ENCODE results near the gene MKRN3. TPM values are rescaled to one million over a fixed set of nuclear protein-coding genes. Genes with fewer than 3 reads are reported as not detected.

The MKRN3 gene
- under 0.01 and 0.22 TPM in 2 replicates for total RNA-seq (2012; rRNA removed)

DNA sequence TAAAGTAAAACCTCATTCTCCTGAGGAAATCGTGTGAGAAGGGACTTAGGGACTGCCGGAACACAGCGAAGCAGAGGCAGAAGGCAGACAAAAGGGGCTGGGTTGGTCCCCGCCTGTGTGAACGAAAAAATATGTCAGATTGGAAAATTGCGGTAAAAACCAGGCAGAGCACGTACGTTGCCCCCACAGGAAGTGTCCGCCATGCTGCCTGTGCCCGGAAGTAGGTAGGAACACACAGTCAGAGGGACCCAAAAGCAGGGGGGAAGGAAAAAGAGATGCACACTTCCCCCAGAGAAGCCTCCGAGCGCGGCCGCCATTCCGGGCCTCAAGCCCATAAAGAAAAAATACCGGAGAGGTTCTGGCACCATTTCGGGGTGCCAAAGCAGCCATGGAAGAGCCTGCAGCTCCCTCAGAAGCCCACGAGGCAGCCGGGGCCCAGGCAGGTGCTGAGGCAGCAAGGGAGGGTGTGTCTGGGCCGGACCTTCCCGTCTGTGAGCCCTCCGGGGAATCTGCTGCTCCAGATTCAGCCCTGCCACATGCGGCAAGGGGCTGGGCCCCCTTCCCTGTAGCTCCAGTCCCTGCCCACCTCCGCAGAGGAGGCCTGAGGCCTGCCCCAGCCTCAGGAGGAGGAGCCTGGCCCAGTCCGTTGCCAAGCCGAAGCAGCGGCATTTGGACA, at the start of gene MKRN3:
TSS of gene MKRN3 (plus strand) at position 280 of the 676 bp plus-strand sequence. CDS start at position 389, 109 bp downstream.
- no peak within 1 kb of the TSS for H3K9ac ChIP-seq (ENCODE audit: low read depth, low read length)

DNA sequence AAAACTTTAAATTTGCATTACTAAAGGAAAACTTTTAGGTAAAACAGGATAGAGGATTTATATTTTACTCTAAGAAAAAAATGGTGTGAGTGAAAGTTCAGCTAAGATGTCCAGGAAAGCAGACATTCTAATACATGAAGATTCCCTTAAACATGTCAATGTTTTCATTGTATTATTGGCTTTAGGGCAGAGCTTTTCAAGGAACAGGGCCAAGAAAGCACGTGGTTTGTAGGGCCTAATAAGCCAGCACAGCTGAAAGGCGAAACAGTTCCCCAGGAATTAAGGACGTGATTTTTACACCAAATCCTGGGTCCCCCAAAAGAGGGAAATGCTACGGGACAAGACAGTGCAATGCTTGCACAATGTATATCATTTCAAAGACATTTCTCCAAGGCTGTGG, 48.6 kb upstream of the MKRN3 start:
- H3K36me3 ChIP-seq (ENCODE audit: insufficient read depth, low read length): no peaks in the 10 kb centered on the region
- H3K4me3 ChIP-seq (ENCODE audit: low read length): no peak overlapping the region
- no peaks in the 10 kb centered on the region for H3K4me1 ChIP-seq (ENCODE audit: control insufficient read depth, insufficient read depth, low read length)
- H3K9me3 ChIP-seq (replicated peaks; ENCODE audit: low read length): peaks cover 12% of the 10 kb centered on the region
- H3K4me2 ChIP-seq (ENCODE audit: low read length): no peak overlapping the region
- H3K27me3 ChIP-seq (ENCODE audit: control insufficient read depth, insufficient read depth, low read length): no peaks in the 10 kb centered on the region
- no peak overlapping the region for H3K9ac ChIP-seq (ENCODE audit: low read depth, low read length)

More for the DNA sequence above, at the start of gene MKRN3:
- no peaks in the 10 kb centered on the region for H3K36me3 ChIP-seq (ENCODE audit: insufficient read depth, low read length)
- H3K4me1 ChIP-seq (ENCODE audit: control insufficient read depth, insufficient read depth, low read length): no peaks in the 10 kb centered on the region
- H3K27me3 ChIP-seq (ENCODE audit: control insufficient read depth, insufficient read depth, low read length): no peaks in the 10 kb centered on the region
- H3K4me3 ChIP-seq (ENCODE audit: low read length): no peak within 1 kb of the TSS
- peaks cover 12% of the 10 kb centered on the region for H3K9me3 ChIP-seq (replicated peaks; ENCODE audit: low read length)
- no peak within 1 kb of the TSS for H3K4me2 ChIP-seq (ENCODE audit: low read length)

DNA sequence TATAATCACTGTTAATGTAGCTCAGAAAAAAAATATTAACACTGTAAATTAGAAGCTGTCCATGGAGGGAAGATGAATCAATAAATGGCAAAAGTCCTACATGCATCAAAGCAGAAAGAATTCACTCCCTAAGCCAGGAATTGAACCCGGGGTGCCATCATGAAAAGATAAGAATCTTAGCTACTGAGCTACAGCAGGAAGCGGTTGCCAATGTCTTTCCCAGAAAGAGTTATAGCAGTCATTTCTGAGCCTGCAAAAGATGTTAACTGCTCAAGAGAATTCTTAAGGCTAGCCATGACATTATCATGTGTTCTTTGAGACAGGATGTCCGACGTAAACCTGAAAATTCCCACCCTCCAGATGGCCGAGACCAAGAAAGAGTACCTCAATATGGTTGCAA, 47.4 kb upstream of the MKRN3 start:
- no peaks in the 10 kb centered on the region for H3K27me3 ChIP-seq (ENCODE audit: control insufficient read depth, insufficient read depth, low read length)
- no peak overlapping the region for H3K4me3 ChIP-seq (ENCODE audit: low read length)
- H3K9me3 ChIP-seq (replicated peaks; ENCODE audit: low read length): peaks cover 12% of the 10 kb centered on the region
- H3K4me2 ChIP-seq (ENCODE audit: low read length): no peak overlapping the region
- H3K36me3 ChIP-seq (ENCODE audit: insufficient read depth, low read length): no peaks in the 10 kb centered on the region
- no peak overlapping the region for H3K9ac ChIP-seq (ENCODE audit: low read depth, low read length)
- H3K4me1 ChIP-seq (ENCODE audit: control insufficient read depth, insufficient read depth, low read length): no peaks in the 10 kb centered on the region

DNA sequence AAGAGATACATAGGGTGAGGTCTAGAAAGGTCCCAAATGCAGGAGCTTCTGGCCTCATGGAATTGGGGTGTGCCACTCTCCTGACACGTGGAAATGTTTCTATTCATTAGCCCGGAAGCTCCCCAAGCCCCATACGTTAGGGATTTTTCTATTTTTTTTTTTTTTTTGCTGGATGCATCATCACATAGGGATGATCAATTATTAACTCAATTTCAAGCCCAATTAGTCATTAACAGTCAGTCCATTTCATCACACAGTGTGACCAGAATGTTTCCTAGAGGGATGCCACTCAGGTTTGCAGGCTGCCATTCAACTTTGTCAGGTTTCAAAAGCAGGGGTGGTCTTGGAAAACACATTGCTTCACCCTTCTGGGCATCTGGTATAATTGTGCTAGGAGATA, 40.7 kb upstream of the MKRN3 start:
- H3K9ac ChIP-seq (ENCODE audit: low read depth, low read length): no peak overlapping the region
- no peaks in the 10 kb centered on the region for H3K27me3 ChIP-seq (ENCODE audit: control insufficient read depth, insufficient read depth, low read length)
- no peak overlapping the region for H3K4me3 ChIP-seq (ENCODE audit: low read length)
- no peaks in the 10 kb centered on the region for H3K36me3 ChIP-seq (ENCODE audit: insufficient read depth, low read length)
- no peaks in the 10 kb centered on the region for H3K9me3 ChIP-seq (replicated peaks; ENCODE audit: low read length)
- no peaks in the 10 kb centered on the region for H3K4me1 ChIP-seq (ENCODE audit: control insufficient read depth, insufficient read depth, low read length)
- no peak overlapping the region for H3K4me2 ChIP-seq (ENCODE audit: low read length)

DNA sequence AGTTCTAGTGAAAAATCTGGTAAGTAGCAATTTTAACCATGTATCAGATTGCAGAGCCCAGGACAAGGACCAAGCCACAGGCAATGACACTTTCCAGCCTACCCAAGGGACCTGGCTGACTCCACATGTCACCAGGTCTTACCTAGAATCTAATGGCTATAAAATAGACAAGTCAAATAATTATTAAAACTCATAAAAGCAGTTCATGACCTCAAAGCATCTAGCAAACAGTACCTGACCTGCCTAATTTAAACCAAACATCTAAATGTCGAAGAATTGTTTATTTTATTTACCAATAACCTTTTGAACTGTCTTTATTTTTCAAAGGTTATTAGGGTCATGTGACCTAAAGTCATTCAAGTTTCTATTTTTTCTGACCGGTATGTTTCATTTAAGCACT, 35.6 kb upstream of the MKRN3 start:
- no peak overlapping the region for H3K4me2 ChIP-seq (ENCODE audit: low read length)
- no peaks in the 10 kb centered on the region for H3K4me1 ChIP-seq (ENCODE audit: control insufficient read depth, insufficient read depth, low read length)
- no peaks in the 10 kb centered on the region for H3K9me3 ChIP-seq (replicated peaks; ENCODE audit: low read length)
- no peaks in the 10 kb centered on the region for H3K27me3 ChIP-seq (ENCODE audit: control insufficient read depth, insufficient read depth, low read length)
- H3K4me3 ChIP-seq (ENCODE audit: low read length): no peak overlapping the region
- H3K36me3 ChIP-seq (ENCODE audit: insufficient read depth, low read length): no peaks in the 10 kb centered on the region
- no peak overlapping the region for H3K9ac ChIP-seq (ENCODE audit: low read depth, low read length)

DNA sequence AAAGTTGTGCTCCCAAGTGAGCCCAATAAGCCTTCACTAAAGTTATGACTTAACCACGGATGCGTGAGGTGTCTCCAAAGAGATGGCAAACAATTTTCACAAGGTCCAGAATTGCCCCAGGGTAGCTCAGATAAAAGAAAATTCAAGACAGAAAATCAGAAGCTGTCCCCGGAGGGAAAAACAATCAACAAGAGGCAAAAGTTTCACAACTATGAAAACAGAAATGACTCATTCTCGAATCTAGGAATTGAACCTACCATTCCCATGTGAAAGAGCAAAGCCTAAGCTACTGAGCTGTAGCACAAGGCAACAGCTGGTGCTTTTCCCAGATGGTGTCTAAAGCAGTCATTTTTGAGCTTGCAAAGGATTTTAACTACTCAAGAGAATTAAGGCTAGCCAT, 33.5 kb upstream of the MKRN3 start:
- no peaks in the 10 kb centered on the region for H3K4me1 ChIP-seq (ENCODE audit: control insufficient read depth, insufficient read depth, low read length)
- H3K4me3 ChIP-seq (ENCODE audit: low read length): no peak overlapping the region
- H3K36me3 ChIP-seq (ENCODE audit: insufficient read depth, low read length): no peaks in the 10 kb centered on the region
- no peak overlapping the region for H3K9ac ChIP-seq (ENCODE audit: low read depth, low read length)
- no peaks in the 10 kb centered on the region for H3K9me3 ChIP-seq (replicated peaks; ENCODE audit: low read length)
- H3K4me2 ChIP-seq (ENCODE audit: low read length): no peak overlapping the region
- H3K27me3 ChIP-seq (ENCODE audit: control insufficient read depth, insufficient read depth, low read length): no peaks in the 10 kb centered on the region

DNA sequence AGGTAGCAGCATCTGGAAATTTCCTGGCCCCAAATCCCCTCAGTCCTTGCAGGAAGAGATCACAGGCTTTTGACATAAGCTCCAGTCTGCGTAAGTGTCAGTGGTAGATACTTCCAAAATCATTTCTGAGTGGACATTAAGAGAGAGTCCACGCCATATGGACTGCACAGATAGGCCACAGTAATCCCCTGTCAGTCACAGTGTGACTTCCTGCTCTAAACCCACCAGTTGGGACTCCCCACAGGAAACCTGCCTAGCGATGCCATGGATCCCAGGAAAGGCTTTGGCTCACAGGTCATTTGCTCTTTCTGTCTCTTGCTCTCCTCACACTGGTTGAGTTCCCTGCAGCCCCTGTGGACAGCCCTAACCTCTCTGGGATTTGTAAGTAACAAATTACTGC, 28.8 kb upstream of the MKRN3 start:
- H3K27me3 ChIP-seq (ENCODE audit: control insufficient read depth, insufficient read depth, low read length): no peaks in the 10 kb centered on the region
- no peak overlapping the region for H3K4me2 ChIP-seq (ENCODE audit: low read length)
- no peak overlapping the region for H3K9ac ChIP-seq (ENCODE audit: low read depth, low read length)
- no peaks in the 10 kb centered on the region for H3K4me1 ChIP-seq (ENCODE audit: control insufficient read depth, insufficient read depth, low read length)
- H3K9me3 ChIP-seq (replicated peaks; ENCODE audit: low read length): peaks cover 7% of the 10 kb centered on the region
- H3K36me3 ChIP-seq (ENCODE audit: insufficient read depth, low read length): no peaks in the 10 kb centered on the region
- no peak overlapping the region for H3K4me3 ChIP-seq (ENCODE audit: low read length)

DNA sequence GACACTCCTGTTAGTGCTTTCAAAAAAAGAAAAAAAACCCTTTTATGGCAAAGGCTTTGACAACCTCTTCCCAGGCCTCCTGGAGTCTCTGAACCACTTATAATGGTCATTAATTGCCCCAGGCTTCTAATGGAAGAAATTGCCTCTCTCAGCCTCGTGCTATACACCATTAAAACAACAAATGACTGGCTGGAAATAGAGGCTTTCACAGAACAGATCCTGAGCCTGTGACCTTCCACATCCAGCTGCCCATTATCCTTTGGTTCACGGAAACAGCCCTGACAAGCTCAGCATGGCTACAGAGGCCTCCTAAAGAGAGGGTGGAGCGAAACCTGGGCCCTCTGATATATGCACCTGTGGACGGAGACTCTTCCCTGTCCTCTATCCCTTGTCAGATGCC, 26.8 kb upstream of the MKRN3 start:
- H3K4me3 ChIP-seq (ENCODE audit: low read length): no peak overlapping the region
- H3K4me1 ChIP-seq (ENCODE audit: control insufficient read depth, insufficient read depth, low read length): no peaks in the 10 kb centered on the region
- H3K36me3 ChIP-seq (ENCODE audit: insufficient read depth, low read length): no peaks in the 10 kb centered on the region
- H3K27me3 ChIP-seq (ENCODE audit: control insufficient read depth, insufficient read depth, low read length): no peaks in the 10 kb centered on the region
- H3K9ac ChIP-seq (ENCODE audit: low read depth, low read length): no peak overlapping the region
- H3K4me2 ChIP-seq (ENCODE audit: low read length): no peak overlapping the region
- peaks cover 7% of the 10 kb centered on the region for H3K9me3 ChIP-seq (replicated peaks; ENCODE audit: low read length)

DNA sequence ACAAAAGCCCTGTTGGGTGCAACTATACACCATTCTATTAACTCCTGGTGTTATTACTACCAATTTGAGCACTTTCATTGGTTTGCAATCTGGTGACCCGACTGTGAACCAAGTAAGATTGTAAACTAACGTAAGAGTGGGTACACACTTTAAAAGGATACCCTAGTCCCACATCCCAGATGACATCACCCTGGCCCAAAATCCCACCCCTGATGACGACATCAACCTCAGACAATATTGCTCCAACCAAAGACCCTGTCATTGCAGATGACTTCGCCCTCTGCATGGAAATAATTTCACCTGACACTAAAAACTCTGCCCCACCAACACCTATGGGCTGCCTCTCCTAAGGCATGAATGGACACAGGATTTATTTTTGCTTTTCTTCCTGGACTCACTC, 25.6 kb upstream of the MKRN3 start:
- no peaks in the 10 kb centered on the region for H3K4me1 ChIP-seq (ENCODE audit: control insufficient read depth, insufficient read depth, low read length)
- H3K4me3 ChIP-seq (ENCODE audit: low read length): no peak overlapping the region
- no peak overlapping the region for H3K4me2 ChIP-seq (ENCODE audit: low read length)
- no peak overlapping the region for H3K9ac ChIP-seq (ENCODE audit: low read depth, low read length)
- peaks cover 7% of the 10 kb centered on the region for H3K9me3 ChIP-seq (replicated peaks; ENCODE audit: low read length)
- H3K36me3 ChIP-seq (ENCODE audit: insufficient read depth, low read length): no peaks in the 10 kb centered on the region
- H3K27me3 ChIP-seq (ENCODE audit: control insufficient read depth, insufficient read depth, low read length): no peaks in the 10 kb centered on the region

DNA sequence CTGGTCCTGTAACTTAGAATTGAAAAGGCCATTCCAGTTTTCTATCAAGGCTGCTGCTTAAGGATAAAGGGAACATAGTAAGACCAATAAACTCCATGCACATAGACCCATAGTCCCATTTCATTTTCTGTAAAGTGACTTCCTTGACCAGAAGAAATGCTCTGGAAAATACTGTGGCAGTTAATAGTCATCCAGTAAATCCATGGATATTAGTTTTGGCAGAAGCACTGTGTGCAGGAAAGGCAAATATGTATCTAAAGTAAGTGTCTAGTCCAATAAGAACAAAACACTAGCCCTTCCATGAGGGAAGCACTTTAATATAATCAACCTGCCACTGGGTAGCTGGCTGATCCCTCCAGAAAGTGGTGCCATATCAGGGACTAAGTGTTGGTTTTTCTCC, 19.3 kb upstream of the MKRN3 start:
- Histone ChIP-seq H3K4me2 (ENCODE audit: low read length) (no peak overlapping the region), H3K36me3 (ENCODE audit: insufficient read depth, low read length) (no peaks in the 10 kb centered on the region), H3K9ac (ENCODE audit: low read depth, low read length) (no peak overlapping the region), H3K27me3 (ENCODE audit: control insufficient read depth, insufficient read depth, low read length) (no peaks in the 10 kb centered on the region), H3K4me3 (ENCODE audit: low read length) (no peak overlapping the region), H3K9me3 (replicated peaks; ENCODE audit: low read length) (peaks cover 5% of the 10 kb centered on the region), H3K4me1 (ENCODE audit: control insufficient read depth, insufficient read depth, low read length) (no peaks in the 10 kb centered on the region)

DNA sequence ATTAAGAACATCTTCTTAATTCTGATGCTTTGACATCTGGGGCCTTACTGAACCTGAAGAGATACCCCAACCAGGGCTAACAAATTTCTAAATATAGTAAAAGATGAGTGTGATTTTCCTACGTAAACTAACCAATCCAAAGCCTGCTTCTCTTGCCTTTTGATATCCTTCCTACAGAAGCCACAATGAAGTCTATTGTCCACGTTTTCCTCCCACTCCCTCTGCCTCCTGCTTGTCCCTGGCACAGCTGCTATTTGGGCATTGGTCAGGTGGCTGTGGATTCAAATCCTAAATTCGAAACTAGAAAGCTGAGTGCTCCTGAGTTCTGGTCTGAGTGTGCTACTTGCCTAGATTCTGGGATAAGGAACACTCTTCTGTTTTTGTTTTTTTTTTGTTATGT, 17.4 kb upstream of the MKRN3 start:
- Histone ChIP-seq H3K36me3 (ENCODE audit: insufficient read depth, low read length) (no peaks in the 10 kb centered on the region), H3K9ac (ENCODE audit: low read depth, low read length) (no peak overlapping the region), H3K4me2 (ENCODE audit: low read length) (no peak overlapping the region), H3K4me1 (ENCODE audit: control insufficient read depth, insufficient read depth, low read length) (no peaks in the 10 kb centered on the region), H3K27me3 (ENCODE audit: control insufficient read depth, insufficient read depth, low read length) (no peaks in the 10 kb centered on the region), H3K9me3 (replicated peaks; ENCODE audit: low read length) (peaks cover 5% of the 10 kb centered on the region), H3K4me3 (ENCODE audit: low read length) (no peak overlapping the region)

DNA sequence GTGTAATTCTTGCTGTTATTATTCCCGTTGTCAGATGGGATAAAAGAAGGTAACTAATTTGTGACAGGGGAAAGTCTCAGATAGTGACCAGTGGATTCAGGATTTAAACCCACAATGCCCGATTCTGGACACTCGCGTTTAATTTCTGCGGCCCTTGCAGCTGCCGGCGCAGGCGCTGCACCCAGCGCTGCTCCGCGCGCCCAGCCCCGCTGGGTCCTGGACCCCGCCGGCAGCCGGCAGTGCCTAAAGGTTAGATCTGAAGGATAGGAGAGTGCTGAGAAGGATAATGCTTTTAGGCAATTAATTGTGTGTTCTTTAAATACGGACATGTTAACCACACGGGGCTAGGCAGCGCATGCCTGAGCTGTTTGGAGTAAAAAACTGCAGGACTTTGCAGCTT, 3.6 kb upstream of the MKRN3 start:
- no peak overlapping the region for H3K4me3 ChIP-seq (ENCODE audit: low read length)
- no peaks in the 10 kb centered on the region for H3K36me3 ChIP-seq (ENCODE audit: insufficient read depth, low read length)

More for the DNA sequence above, 3.6 kb upstream of the MKRN3 start:
- Histone ChIP-seq H3K9me3 (replicated peaks; ENCODE audit: low read length) (peaks cover 12% of the 10 kb centered on the region), H3K27me3 (ENCODE audit: control insufficient read depth, insufficient read depth, low read length) (no peaks in the 10 kb centered on the region), H3K4me2 (ENCODE audit: low read length) (no peak overlapping the region), H3K4me1 (ENCODE audit: control insufficient read depth, insufficient read depth, low read length) (no peaks in the 10 kb centered on the region), H3K9ac (ENCODE audit: low read depth, low read length) (no peak overlapping the region)
